HG02852 (cell line): ENCODE measurements around the gene TUT4.

Source experiments
- ATAC-seq: cut with Tn5 transposase; IDR thresholded peaks from one replicate; pipeline ENCODE4 v1.9.1; 2021; ENCODE audit warnings: mild to moderate bottlenecking, moderate library complexity; ENCODE audit not compliant: unreplicated experiment

TUT4 gene

GRCh38 chr1:52416811-52417210 lies 136.1 kb downstream of the TUT4 start:
- ATAC-seq = no peak

- no peak for ATAC-seq
Measured at GRCh38 chr1:52414942-52415341, 137.9 kb downstream of the TUT4 start.

- ATAC-seq = no peak
Measured at GRCh38 chr1:52413410-52413989, 139.4 kb downstream of the TUT4 start.

GRCh38 chr1:52404975-52405338 lies 147.9 kb downstream of the TUT4 start:
- no peak for ATAC-seq

GRCh38 chr1:52404116-52404974 lies 148.5 kb downstream of the TUT4 start, which contains the start of the genes ORC1 and PRPF38A:
ORC1 (minus strand) TSS chr1:52404423; CDS start chr1:52402223, 2,200 bp downstream.
PRPF38A (plus strand) TSS chr1:52404602; CDS start chr1:52404750, 148 bp downstream.
- peak; percentile 95 for ATAC-seq

GRCh38 chr1:52403566-52404115 lies 149.3 kb downstream of the TUT4 start:
- ATAC-seq = peak; percentile 29

- ATAC-seq = no peak
Measured at GRCh38 chr1:52402860-52403240, 150.0 kb downstream of the TUT4 start.

GRCh38 chr1:52400131-52400530 lies 152.8 kb downstream of the TUT4 start:
- no peak for ATAC-seq

- ATAC-seq = no peak
Measured at GRCh38 chr1:52399629-52400028, 153.3 kb downstream of the TUT4 start.

- no peak for ATAC-seq
Measured at GRCh38 chr1:52393174-52393573, 159.7 kb downstream of the TUT4 start.

- ATAC-seq = no peak
Measured at GRCh38 chr1:52386458-52386857, 166.4 kb downstream of the TUT4 start.

- ATAC-seq = no peak
Measured at GRCh38 chr1:52385376-52385775, 167.5 kb downstream of the TUT4 start.
